ENCODE data around the gene ABCB8. TPM values are rescaled to one million over a fixed set of nuclear protein-coding genes. Genes with fewer than 3 reads are reported as not detected.

Gene ABCB8
- total RNA-seq, 1 donor from 2014 or later = 57.1 TPM

DNA sequence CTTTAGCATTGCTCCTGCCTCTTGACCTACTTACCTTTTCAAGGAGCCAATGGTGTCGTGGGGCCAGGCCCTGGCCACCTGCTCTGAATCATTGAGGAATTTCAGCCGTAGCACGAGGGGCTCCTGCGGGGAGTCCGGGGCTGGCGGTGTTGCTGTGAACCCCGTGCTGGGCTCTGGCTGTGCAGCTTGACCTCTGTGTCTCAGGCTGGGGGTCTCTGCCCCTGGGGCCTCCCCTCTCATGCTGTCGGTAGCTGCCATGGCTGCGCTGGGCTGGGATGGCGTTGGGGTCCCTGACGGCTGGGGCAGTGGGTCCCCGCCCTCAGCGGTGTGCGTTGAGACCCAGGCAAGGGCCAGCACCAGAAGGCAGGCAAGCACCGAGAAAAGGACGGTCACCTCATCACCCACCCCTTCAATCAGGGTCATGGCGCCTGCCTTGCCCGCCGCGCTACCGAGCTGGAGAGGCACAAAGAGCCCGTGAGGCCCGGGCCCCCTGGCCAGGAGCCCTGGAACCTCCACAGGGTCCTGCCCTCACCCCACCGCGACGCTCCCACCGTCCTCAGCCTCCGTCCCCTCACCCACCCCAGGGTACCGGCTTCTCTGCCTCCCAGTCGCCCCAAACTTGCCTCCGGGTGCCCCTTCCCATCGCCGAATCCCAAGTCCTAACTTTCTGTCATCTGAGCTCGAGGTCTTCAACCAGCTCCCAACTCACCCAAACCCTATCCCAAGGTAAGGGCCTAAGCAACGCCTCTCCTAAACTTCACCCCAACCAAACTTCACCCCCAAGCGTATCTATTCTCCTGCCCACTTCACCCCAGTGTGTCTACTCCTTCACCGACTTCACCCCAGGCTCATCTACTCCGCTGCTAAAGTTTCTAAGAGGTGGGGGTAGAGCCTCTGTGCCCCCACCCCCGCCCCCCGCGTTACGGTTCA is 54.2 kb downstream of the ABCB8 start:
- peaks cover 22% of the 10 kb centered on the region for H3K4me1 Mint-ChIP-seq (ENCODE audit: low read depth, unreplicated experiment)
- H3K4me3 Mint-ChIP-seq (ENCODE audit: unreplicated experiment) = peak overlapping the region; percentile 92
- H3K27me3 Mint-ChIP-seq (ENCODE audit: unreplicated experiment) = peaks cover 21% of the 10 kb centered on the region
- peak overlapping the region; percentile 84 for H3K27ac Mint-ChIP-seq (ENCODE audit: unreplicated experiment)
- no peak for DNase-seq
- H3K36me3 Mint-ChIP-seq (ENCODE audit: unreplicated experiment) = no peaks in the 10 kb centered on the region
- no peak for TF ChIP-seq CTCF (IDR thresholded peaks at IDR 0.05; ENCODE audit: partially characterized antibody, unreplicated experiment)
- H3K9me3 Mint-ChIP-seq (ENCODE audit: unreplicated experiment) = peaks cover 20% of the 10 kb centered on the region

DNA sequence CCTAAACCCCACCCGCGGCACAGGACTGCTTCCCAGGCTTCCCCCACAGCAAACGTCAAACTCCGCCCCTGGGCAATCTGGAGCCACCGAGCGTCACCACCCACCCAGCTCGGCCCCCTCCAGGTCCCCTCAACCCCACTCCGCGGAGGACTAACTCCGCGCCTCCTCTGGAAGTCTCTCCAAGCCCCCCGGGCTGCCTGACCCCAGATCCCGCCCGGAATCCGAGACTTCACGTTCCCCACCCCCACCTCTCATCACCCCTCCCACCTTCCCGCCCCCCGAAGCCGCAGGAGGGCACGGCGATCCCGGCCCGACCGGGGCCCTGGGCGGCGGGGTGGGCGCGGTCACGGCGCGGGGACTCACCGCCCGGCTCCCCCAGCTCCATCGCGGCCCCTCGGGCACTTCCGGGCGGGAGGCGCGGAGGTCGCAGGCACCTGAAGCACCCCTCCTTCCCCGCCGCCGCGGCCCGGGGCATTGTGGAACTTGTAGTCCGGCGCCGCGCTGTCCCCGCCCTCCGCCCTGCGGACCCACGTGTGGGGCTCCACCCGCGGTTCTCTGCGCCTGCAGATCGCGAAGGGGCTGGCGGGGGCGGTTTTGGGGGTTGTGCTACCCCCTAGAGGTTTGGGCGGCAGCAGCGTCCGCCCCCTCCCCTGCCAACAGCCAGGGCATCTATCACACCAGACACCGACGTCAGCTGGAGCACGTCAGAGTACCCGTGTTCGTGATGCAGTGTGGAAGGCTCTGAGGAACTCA is 55.0 kb downstream of the ABCB8 start, which contains the start of gene TMUB1:
TMUB1 (minus strand) TSS at position 423 of the 753 bp plus-strand sequence. CDS start 930 bp downstream, outside the sequence.
- Mint-ChIP-seq H3K27ac (ENCODE audit: unreplicated experiment) (peak within 1 kb of the TSS; percentile 84), H3K4me3 (ENCODE audit: unreplicated experiment) (peak within 1 kb of the TSS; percentile 92), H3K36me3 (ENCODE audit: unreplicated experiment) (no peaks in the 10 kb centered on the region), H3K27me3 (ENCODE audit: unreplicated experiment) (peaks cover 23% of the 10 kb centered on the region), H3K9me3 (ENCODE audit: unreplicated experiment) (peaks cover 26% of the 10 kb centered on the region), H3K4me1 (ENCODE audit: low read depth, unreplicated experiment) (peaks cover 19% of the 10 kb centered on the region)
- TF ChIP-seq CTCF (IDR thresholded peaks at IDR 0.05; ENCODE audit: partially characterized antibody, unreplicated experiment) = no peak
- DNase-seq = peak; percentile 86

DNA sequence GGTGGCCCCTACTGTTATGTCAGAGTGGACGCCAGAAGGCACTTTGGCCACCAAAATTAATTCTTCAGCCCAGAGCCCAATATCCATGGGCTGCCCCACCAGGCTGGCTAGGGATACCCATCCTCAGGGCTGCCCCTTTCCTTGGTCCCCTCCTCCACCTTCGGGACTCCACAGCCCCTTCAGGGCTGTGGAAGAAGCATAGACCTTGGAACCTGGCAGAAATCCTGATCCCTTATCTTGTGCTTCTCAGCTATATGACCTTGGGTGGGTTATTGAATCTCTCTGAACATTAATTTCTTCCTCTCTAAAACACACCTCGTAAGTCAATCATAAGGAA is 55.5 kb downstream of the ABCB8 start:
- peak overlapping the region; percentile 79 for H3K4me3 Mint-ChIP-seq (ENCODE audit: unreplicated experiment)
- H3K4me1 Mint-ChIP-seq (ENCODE audit: low read depth, unreplicated experiment) = peaks cover 18% of the 10 kb centered on the region
- no peak for TF ChIP-seq CTCF (IDR thresholded peaks at IDR 0.05; ENCODE audit: partially characterized antibody, unreplicated experiment)
- peaks cover under 1% of the 10 kb centered on the region for H3K36me3 Mint-ChIP-seq (ENCODE audit: unreplicated experiment)
- H3K27ac Mint-ChIP-seq (ENCODE audit: unreplicated experiment) = peak overlapping the region; percentile 55
- DNase-seq = no peak
- peaks cover 25% of the 10 kb centered on the region for H3K27me3 Mint-ChIP-seq (ENCODE audit: unreplicated experiment)
- H3K9me3 Mint-ChIP-seq (ENCODE audit: unreplicated experiment) = peaks cover 30% of the 10 kb centered on the region

- peaks cover 5% of the 10 kb centered on the region for H3K36me3 Mint-ChIP-seq (ENCODE audit: unreplicated experiment)
- peaks cover 34% of the 10 kb centered on the region for H3K27me3 Mint-ChIP-seq (ENCODE audit: unreplicated experiment)
- H3K27ac Mint-ChIP-seq (ENCODE audit: unreplicated experiment) = peak overlapping the region; percentile 93
- no peak for TF ChIP-seq CTCF (IDR thresholded peaks at IDR 0.05; ENCODE audit: partially characterized antibody, unreplicated experiment)
- peaks cover 37% of the 10 kb centered on the region for H3K9me3 Mint-ChIP-seq (ENCODE audit: unreplicated experiment)
- no peak for DNase-seq
- peak overlapping the region; percentile 77 for H3K4me3 Mint-ChIP-seq (ENCODE audit: unreplicated experiment)
- H3K4me1 Mint-ChIP-seq (ENCODE audit: low read depth, unreplicated experiment) = peaks cover 18% of the 10 kb centered on the region
Observed at GRCh38 chr7:151085329-151085690, 57.1 kb downstream of the ABCB8 start.

All from glutamatergic neuron (in vitro differentiated cells).